Fibroblast of villous mesenchyme (primary cell): ENCODE measurements around the gene DYNC2LI1. TPM values are rescaled to one million over a fixed set of nuclear protein-coding genes. Genes with fewer than 3 reads are reported as not detected.

ENCODE experiments used
- DNase-seq: peaks from one replicate; pipeline ENCODE4 v3.0.0-alpha.2; 2010; ENCODE audit warnings: low read depth
- H3K4me3 ChIP-seq: 2 replicates; pipeline ENCODE4 v1.5.1; 2011; ENCODE audit warnings: low read depth, mild to moderate bottlenecking, low read length
- total RNA-seq: library from RNA; depleted of rRNA; stranded (reverse); fragments of >200 nt; gene quantifications from 2 replicates; pipeline ENCODE4 v1.2.3, GENCODE V29; 2012
- TF ChIP-seq, protein P1 (sequence below): IDR thresholded peaks from 2 replicates; pipeline ENCODE4 v1.5.1; 2012; ENCODE audit warnings: low read depth, mild to moderate bottlenecking, low read length; ENCODE audit not compliant: insufficient read depth

Gene DYNC2LI1
- total RNA-seq, 1 donor = 28.9 TPM

DNA sequence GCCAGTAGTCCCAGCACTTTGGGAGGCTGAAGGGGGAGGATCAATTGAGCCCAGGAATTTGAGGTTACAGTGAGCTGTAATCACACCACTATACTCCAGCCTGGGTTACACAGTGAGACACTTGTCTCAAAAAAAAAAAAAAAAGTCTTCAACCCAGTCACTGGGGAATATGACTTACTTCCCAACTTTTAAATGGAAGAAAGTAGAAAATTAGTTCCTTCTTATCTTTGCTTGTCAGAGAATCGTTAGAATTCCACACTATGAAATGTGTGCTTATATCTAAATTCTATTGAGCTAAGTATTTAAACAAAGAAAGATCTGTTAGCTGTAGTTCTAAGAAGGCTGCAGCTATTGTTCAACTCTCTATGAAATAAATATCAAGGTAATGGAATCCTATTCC, 22.4 kb downstream of the DYNC2LI1 start:
- TF ChIP-seq, protein P1, sequence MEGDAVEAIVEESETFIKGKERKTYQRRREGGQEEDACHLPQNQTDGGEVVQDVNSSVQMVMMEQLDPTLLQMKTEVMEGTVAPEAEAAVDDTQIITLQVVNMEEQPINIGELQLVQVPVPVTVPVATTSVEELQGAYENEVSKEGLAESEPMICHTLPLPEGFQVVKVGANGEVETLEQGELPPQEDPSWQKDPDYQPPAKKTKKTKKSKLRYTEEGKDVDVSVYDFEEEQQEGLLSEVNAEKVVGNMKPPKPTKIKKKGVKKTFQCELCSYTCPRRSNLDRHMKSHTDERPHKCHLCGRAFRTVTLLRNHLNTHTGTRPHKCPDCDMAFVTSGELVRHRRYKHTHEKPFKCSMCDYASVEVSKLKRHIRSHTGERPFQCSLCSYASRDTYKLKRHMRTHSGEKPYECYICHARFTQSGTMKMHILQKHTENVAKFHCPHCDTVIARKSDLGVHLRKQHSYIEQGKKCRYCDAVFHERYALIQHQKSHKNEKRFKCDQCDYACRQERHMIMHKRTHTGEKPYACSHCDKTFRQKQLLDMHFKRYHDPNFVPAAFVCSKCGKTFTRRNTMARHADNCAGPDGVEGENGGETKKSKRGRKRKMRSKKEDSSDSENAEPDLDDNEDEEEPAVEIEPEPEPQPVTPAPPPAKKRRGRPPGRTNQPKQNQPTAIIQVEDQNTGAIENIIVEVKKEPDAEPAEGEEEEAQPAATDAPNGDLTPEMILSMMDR = no peak
- DNase-seq = no peak

DNA sequence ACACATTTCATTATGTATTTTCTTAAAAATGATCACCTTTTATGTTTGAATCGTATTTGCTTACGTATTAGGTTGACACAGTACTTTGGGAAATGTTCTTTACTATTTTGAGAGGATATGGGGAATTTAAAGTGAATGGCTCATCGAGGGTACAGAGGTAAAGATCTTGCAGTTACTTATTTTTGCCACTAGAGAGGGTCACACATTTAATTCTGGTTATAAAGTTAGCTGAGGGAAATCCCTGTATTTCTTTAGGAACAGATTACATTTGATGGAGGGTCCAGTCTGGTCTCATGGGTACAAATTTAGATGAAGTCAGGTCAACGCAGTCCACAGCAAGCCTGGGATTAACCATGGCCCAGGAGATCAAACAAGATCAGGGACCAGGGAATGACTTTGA, 24.5 kb downstream of the DYNC2LI1 start:
- DNase-seq = no peak
- no peak overlapping the region for H3K4me3 ChIP-seq
- TF ChIP-seq, protein P1 = peak; percentile 29

More for the DNA sequence above, 22.4 kb downstream of the DYNC2LI1 start:
- no peak overlapping the region for H3K4me3 ChIP-seq

GRCh38 chr2:43800894-43801293, 27.1 kb downstream of the DYNC2LI1 start:
- no peak for DNase-seq
- TF ChIP-seq, protein P1 = no peak
- no peak overlapping the region for H3K4me3 ChIP-seq

DNA sequence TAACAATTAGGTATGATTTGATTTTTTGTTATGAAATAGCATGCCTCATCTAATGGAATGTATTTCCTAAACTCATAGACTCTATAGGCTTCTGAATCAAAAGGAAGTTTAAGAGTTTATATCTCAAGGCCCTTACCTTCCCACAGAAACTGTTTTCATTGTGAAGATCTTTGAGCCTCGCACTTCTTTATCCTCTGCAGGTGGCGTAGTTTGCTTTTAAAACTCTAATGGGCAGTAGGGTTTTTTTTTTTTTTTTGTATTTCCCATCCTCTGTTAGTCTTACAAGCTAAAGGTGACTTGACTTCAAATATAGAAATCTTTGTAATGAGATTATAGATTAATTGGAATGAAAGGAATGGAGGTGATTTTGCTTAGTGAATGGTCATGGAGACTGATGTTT, 28.3 kb downstream of the DYNC2LI1 start:
- no peak for DNase-seq
- TF ChIP-seq, protein P1 = no peak
- no peak overlapping the region for H3K4me3 ChIP-seq

DNA sequence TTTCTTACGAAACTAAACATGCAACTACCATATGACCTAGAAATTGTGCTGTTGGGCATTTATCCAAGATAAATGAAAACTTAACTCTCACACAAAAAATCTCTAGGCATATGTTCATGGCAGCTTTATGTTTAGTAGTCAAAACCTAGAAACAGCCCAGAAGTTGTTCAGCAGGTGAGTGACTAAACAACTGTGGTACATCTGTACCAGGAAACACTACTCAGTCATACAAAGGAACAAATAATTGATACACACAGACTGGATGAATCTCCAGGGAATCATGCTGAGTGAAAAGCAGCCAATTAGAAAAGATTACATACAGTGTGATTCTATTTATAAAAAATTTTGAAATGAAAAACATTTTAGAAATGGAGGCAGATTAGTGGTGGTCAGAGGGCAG, 29.3 kb downstream of the DYNC2LI1 start:
- TF ChIP-seq, protein P1 = no peak
- no peak overlapping the region for H3K4me3 ChIP-seq
- DNase-seq = peak; percentile 27

GRCh38 chr2:43806719-43807031, 32.8 kb downstream of the DYNC2LI1 start:
- TF ChIP-seq, protein P1 = no peak
- DNase-seq = no peak
- no peak overlapping the region for H3K4me3 ChIP-seq

DNA sequence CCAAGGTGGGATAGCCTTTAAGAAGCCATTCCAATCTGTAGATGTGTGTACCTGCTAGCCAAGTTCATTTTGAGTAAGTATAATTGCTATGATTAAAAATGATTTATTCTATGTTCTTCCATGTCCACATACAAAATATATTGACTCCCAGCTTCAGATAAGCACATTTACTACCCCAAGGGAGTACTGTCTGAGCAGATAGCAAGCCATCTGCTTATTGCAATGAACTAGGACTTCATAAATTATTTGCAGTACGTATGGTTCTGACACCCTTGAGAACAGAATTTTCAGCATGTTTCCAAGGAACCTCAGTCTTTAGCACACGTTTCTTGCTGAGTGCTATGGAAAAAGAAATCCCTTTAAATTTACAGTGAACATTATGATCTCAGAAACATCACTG, 36.6 kb downstream of the DYNC2LI1 start:
- TF ChIP-seq, protein P1 = no peak
- no peak for DNase-seq
- H3K4me3 ChIP-seq = no peak overlapping the region
